OCI-LY3 (cell line): ENCODE results near the gene TOMM7.

Experiments
- H2AFZ ChIP-seq: fragments of 200-600, 300-600 bp; shearing (Covaris generic); 2 replicates; pipeline ENCODE4 v1.6.0; 2014; ENCODE audit warnings: antibody characterized with exemption, low read depth, low read length
- H3K27ac ChIP-seq: fragments of 200-600, 300-600 bp; sonication (generic); 2 replicates; pipeline ENCODE4 v1.5.1; 2014; ENCODE audit warnings: mild to moderate bottlenecking, low read length, moderate library complexity, mixed read lengths
- H3K27me3 ChIP-seq: fragments of 200-600, 300-600 bp; sonication (generic); 2 replicates; pipeline ENCODE4 v1.6.1; 2014; ENCODE audit warnings: low read depth, low read length, mixed read lengths
- H3K36me3 ChIP-seq: fragments of 200-600, 300-600 bp; sonication (generic); replicated peaks from 2 replicates; pipeline ENCODE3; 2014; ENCODE audit warnings: low read depth, low read length, mixed read lengths
- H3K4me1 ChIP-seq: fragments of 300-600, 200-600 bp; sonication (generic); 2 replicates; pipeline ENCODE4 v1.6.1; 2014; ENCODE audit warnings: low read length, mixed read lengths
- H3K4me2 ChIP-seq: fragments of 200-600, 300-600 bp; sonication (generic); 2 replicates; pipeline ENCODE4 v1.6.1; 2014; ENCODE audit warnings: low read length, mixed read lengths
- H3K4me3 ChIP-seq: fragments of 300-600, 200-600 bp; sonication (generic); 2 replicates; pipeline ENCODE4 v1.5.1; 2014; ENCODE audit warnings: antibody characterized with exemption, mild to moderate bottlenecking, low read length, moderate library complexity
- H3K79me2 ChIP-seq: fragments of 300-600, 200-600 bp; shearing (Covaris generic); 2 replicates; pipeline ENCODE4 v1.6.1; 2014; ENCODE audit warnings: mild to moderate bottlenecking, low read length, mixed read lengths
- H3K9ac ChIP-seq: fragments of 300-600, 200-600 bp; shearing (Covaris generic); 2 replicates; pipeline ENCODE4 v1.6.0; 2014; ENCODE audit warnings: mild to moderate bottlenecking, low read length, moderate library complexity
- H3K9me3 ChIP-seq: fragments of 200-600, 300-600 bp; shearing (Covaris generic); 2 replicates; pipeline ENCODE4 v1.6.1; 2014; ENCODE audit warnings: low read length, mixed read lengths; ENCODE audit not compliant: insufficient read depth
- H4K20me1 ChIP-seq: fragments of 200-600, 300-600 bp; sonication (generic); 2 replicates; pipeline ENCODE4 v1.6.1; 2016; ENCODE audit warnings: low read length, mixed read lengths; ENCODE audit not compliant: insufficient read depth
- EZH2phosphoT487 ChIP-seq: fragments of 200-600 bp; shearing (Covaris generic); IDR thresholded peaks from 2 replicates; pipeline ENCODE4 v1.6.1; 2018; ENCODE audit warnings: antibody characterized with exemption, mixed run types, low read depth
- TF ChIP-seq, protein P1 (sequence below): fragments of 200-600, 300-600 bp; sonication (generic); IDR thresholded peaks from 2 replicates; pipeline ENCODE4 v1.5.1; 2014; ENCODE audit warnings: antibody characterized with exemption, low read length, low read depth

Gene TOMM7

DNA sequence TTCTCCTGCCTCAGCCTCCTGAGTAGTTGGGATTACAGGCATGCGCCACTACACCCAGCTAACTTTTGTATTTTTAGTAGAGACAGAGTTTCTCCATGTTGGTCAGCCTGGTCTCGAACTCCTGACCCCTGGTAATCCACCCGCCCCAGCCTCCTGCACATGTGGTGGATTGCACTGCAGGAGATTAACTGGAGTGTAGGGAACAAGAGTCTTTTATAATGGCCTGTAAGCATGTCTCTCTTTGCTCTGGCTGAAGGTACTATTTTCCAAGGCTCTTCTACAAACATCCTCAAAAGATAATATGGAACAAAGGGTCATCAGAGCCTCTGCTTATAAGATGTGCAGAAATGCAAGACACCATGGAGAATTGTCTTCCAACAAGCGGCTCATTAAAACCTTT is 3.2 kb downstream of the TOMM7 start:
- no peaks in the 10 kb centered on the region for H4K20me1 ChIP-seq
- peaks cover 47% of the 10 kb centered on the region for H3K79me2 ChIP-seq
- peaks cover 15% of the 10 kb centered on the region for H3K36me3 ChIP-seq
- no peaks in the 10 kb centered on the region for H3K27me3 ChIP-seq
- H3K4me1 ChIP-seq = peaks cover 20% of the 10 kb centered on the region
- no peak overlapping the region for H2AFZ ChIP-seq
- H3K4me2 ChIP-seq = no peak overlapping the region
- no peaks in the 10 kb centered on the region for H3K9me3 ChIP-seq
- H3K4me3 ChIP-seq = no peak overlapping the region
- H3K9ac ChIP-seq = no peak overlapping the region
- H3K27ac ChIP-seq = no peak overlapping the region
- TF ChIP-seq EZH2phosphoT487 = no peak
- TF ChIP-seq, protein P1, sequence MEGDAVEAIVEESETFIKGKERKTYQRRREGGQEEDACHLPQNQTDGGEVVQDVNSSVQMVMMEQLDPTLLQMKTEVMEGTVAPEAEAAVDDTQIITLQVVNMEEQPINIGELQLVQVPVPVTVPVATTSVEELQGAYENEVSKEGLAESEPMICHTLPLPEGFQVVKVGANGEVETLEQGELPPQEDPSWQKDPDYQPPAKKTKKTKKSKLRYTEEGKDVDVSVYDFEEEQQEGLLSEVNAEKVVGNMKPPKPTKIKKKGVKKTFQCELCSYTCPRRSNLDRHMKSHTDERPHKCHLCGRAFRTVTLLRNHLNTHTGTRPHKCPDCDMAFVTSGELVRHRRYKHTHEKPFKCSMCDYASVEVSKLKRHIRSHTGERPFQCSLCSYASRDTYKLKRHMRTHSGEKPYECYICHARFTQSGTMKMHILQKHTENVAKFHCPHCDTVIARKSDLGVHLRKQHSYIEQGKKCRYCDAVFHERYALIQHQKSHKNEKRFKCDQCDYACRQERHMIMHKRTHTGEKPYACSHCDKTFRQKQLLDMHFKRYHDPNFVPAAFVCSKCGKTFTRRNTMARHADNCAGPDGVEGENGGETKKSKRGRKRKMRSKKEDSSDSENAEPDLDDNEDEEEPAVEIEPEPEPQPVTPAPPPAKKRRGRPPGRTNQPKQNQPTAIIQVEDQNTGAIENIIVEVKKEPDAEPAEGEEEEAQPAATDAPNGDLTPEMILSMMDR = no peak

DNA sequence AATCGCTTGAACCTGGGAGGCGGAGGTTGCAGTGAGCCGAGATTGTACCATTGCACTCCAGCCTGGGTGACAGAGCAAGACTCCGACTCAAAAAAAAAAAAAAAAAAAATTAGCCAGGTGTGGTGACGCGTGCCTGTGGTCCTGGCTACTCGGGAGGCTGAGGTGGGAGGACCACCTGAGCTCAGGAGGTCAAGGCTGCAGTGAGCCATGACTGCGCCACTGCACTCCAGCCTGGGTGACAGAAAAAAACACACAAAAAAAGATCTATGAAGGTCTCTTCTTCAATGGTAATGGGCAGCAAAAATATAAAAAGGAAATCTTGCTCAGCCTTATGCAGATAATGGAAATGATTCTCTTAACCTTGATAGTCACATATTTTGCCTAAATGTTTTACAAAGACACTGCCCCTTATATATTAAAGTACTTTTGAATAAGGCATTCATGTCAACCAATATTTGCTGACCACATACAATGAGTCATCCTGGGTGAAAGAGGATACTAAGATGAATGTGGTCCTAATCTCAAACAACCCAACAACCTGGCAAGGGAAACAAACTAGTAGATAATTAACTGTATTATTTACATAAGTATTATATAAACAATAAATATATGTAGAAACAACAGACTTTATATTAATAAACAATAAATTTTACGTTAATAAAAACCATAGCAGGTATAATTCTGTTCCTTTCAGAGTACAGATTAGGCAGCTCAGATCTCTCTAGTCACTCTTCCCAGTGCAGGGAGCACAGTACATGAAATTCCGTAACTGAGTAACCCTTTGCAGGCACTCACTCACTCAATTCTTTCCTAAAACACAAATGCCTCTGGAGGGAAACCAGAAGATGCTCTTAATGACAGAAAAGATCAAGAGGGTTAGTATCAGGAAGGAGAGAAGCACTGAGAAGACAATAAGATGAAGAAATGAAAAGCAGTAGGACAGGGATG is 8.1 kb downstream of the TOMM7 start:
- H3K27me3 ChIP-seq = no peaks in the 10 kb centered on the region
- no peak overlapping the region for H2AFZ ChIP-seq
- no peak overlapping the region for H3K9ac ChIP-seq
- no peak overlapping the region for H3K27ac ChIP-seq
- H4K20me1 ChIP-seq = no peaks in the 10 kb centered on the region
- no peak overlapping the region for H3K4me3 ChIP-seq
- peaks cover 16% of the 10 kb centered on the region for H3K4me1 ChIP-seq
- H3K9me3 ChIP-seq = no peaks in the 10 kb centered on the region
- H3K36me3 ChIP-seq = peaks cover 14% of the 10 kb centered on the region
- H3K79me2 ChIP-seq = peaks cover 16% of the 10 kb centered on the region
- TF ChIP-seq EZH2phosphoT487 = no peak
- TF ChIP-seq, protein P1 = no peak
- no peak overlapping the region for H3K4me2 ChIP-seq

DNA sequence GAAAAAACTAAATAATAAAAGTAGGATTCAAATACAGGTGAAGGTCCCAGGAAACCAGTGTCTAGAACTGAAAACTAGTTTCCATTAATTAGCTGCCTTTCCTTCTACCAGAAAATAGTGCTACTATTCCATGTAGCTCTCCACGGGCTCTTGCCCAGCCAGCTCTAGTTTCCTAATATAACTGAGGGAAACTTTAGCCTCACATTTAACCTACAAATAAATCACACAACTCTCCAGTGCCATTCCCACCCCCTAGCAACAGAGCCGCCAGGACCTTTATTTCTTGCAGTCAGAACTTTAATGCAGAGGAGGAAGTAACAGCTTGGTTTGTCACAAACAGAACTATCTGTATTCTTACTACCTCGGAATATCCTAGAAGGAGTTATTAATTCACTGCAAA is 10.3 kb downstream of the TOMM7 start:
- no peak overlapping the region for H2AFZ ChIP-seq
- H3K27me3 ChIP-seq = no peaks in the 10 kb centered on the region
- TF ChIP-seq EZH2phosphoT487 = no peak
- TF ChIP-seq, protein P1 = no peak
- H3K4me1 ChIP-seq = peaks cover 20% of the 10 kb centered on the region
- H3K27ac ChIP-seq = no peak overlapping the region
- no peaks in the 10 kb centered on the region for H4K20me1 ChIP-seq
- no peak overlapping the region for H3K4me3 ChIP-seq
- H3K9me3 ChIP-seq = no peaks in the 10 kb centered on the region
- H3K79me2 ChIP-seq = 0 out of 2 replicates have a peak, but pooled peaks cover 4% of the 10 kb centered on the region
- H3K4me2 ChIP-seq = no peak overlapping the region
- no peak overlapping the region for H3K9ac ChIP-seq
- peaks cover 17% of the 10 kb centered on the region for H3K36me3 ChIP-seq

DNA sequence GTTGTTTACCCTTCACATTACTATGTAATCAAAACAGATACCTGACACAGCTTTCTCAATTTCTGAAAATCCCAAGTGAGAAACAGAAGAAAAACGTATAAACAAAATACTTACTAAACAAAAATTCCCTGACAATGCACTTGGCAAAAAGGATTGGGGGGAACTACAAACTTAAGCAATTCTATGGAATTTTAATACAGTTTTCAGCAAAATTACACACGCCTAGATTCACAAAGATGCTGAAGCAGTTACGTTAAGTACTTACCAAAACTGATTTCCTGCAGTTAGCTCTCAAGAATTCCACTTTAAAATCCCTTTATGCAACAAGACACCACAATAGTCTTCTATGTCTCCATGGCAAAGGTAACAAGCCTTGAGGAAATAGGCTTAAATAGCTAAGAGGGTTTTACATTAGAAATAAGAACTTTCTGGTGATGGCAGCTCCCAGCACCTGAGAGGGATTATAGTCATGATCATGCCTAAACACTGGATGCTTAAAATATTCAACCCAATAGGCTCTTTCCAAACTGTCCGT is 10.8 kb downstream of the TOMM7 start:
- Histone ChIP-seq H3K79me2 (0 out of 2 replicates have a peak, but pooled peaks cover 4% of the 10 kb centered on the region), H3K9me3 (no peaks in the 10 kb centered on the region), H4K20me1 (no peaks in the 10 kb centered on the region), H3K27ac (no peak overlapping the region), H2AFZ (no peak overlapping the region), H3K9ac (no peak overlapping the region), H3K27me3 (no peaks in the 10 kb centered on the region), H3K4me2 (no peak overlapping the region), H3K4me1 (peaks cover 20% of the 10 kb centered on the region), H3K36me3 (peaks cover 17% of the 10 kb centered on the region), H3K4me3 (no peak overlapping the region)
- no peak for TF ChIP-seq EZH2phosphoT487
- TF ChIP-seq, protein P1 = no peak
